GM12872 (cell line): ENCODE results near the gene MAP1B.

ENCODE experiments used
- CTCF ChIP-seq: IDR thresholded peaks from 3 replicates; pipeline ENCODE4 v1.5.1; 2011; ENCODE audit warnings: low read depth, mild to moderate bottlenecking, low read length, moderate library complexity; ENCODE audit not compliant: insufficient read depth

The MAP1B gene

GRCh38 chr5:72154076-72154756 is 46.9 kb downstream of the MAP1B start:
- no peak for TF ChIP-seq CTCF

- TF ChIP-seq CTCF: no peak
Observed at GRCh38 chr5:72156946-72157624, 49.8 kb downstream of the MAP1B start.

- no peak for TF ChIP-seq CTCF
Observed at GRCh38 chr5:72157625-72157962, 50.3 kb downstream of the MAP1B start.

- TF ChIP-seq CTCF: no peak
Observed at GRCh38 chr5:72159501-72159911, 52.2 kb downstream of the MAP1B start.

- TF ChIP-seq CTCF: no peak
Observed at GRCh38 chr5:72160329-72160728, 53.1 kb downstream of the MAP1B start.

GRCh38 chr5:72160959-72161358 is 53.7 kb downstream of the MAP1B start:
- no peak for TF ChIP-seq CTCF

- no peak for TF ChIP-seq CTCF
Observed at GRCh38 chr5:72161951-72162350, 54.7 kb downstream of the MAP1B start.
